Activated CD4-positive, alpha-beta memory T cell treated with anti-CD3 and anti-CD28 coated beads, Interleukin-2, amount 10 ng/mL, durations not matched to agents 7 days and 5 days (primary cell): ENCODE data around the gene PTPN12. TPM values are rescaled to one million over a fixed set of nuclear protein-coding genes. Genes with fewer than 3 reads are reported as not detected.
A peak's percentile ranks its signal among the peaks of the same experiment; 100 is the strongest.
"Not testable (repeated sequence)": the region's sequence is repeated elsewhere in the genome, so short reads cannot be mapped to it uniquely, and the experiment has no call there.

Experiments
- CTCF ChIA-PET: fragments of 350-600 bp; sonication (Branson Sonifier 250); formaldehyde crosslinking; loops from one replicate; lab custom pipeline; 2021; ENCODE audit warnings: antibody characterized with exemption, inconsistent platforms; lab: Charles Lee
- POLR2A ChIA-PET: fragments of 350-600 bp; sonication (Branson Sonifier 250); formaldehyde crosslinking; loops from one replicate; lab custom pipeline; 2021; ENCODE audit warnings: antibody characterized with exemption; lab: Charles Lee
- DNase-seq: peaks from one replicate; pipeline ENCODE4 v3.0.0-alpha.2; 2020
- H3K27ac Mint-ChIP-seq: one replicate; pipeline ENCODE4 v1.8.0; 2021; ENCODE audit warnings: mild to moderate bottlenecking, mixed read lengths
- H3K27me3 Mint-ChIP-seq: one replicate; pipeline ENCODE4 v1.8.0; 2021; ENCODE audit warnings: mixed read lengths
- H3K36me3 Mint-ChIP-seq: one replicate; pipeline ENCODE4 v1.8.0; 2021; ENCODE audit warnings: low read depth, mixed read lengths
- H3K4me1 Mint-ChIP-seq: one replicate; pipeline ENCODE4 v1.8.0; 2021; ENCODE audit warnings: mixed read lengths
- H3K4me3 Mint-ChIP-seq: one replicate; pipeline ENCODE4 v1.8.0; 2021; ENCODE audit warnings: mild to moderate bottlenecking, mixed read lengths
- H3K9me3 Mint-ChIP-seq: one replicate; pipeline ENCODE4 v1.8.0; 2021; ENCODE audit warnings: mixed read lengths
- total RNA-seq, 2 experiments: library from RNA; stranded (reverse); gene quantifications; one replicate each; pipeline ENCODE4 v1.2.3, GENCODE V29; 2021

Gene PTPN12
- total RNA-seq, 2 experiments from 2014 or later = 21.4 to 22.0 TPM

DNA sequence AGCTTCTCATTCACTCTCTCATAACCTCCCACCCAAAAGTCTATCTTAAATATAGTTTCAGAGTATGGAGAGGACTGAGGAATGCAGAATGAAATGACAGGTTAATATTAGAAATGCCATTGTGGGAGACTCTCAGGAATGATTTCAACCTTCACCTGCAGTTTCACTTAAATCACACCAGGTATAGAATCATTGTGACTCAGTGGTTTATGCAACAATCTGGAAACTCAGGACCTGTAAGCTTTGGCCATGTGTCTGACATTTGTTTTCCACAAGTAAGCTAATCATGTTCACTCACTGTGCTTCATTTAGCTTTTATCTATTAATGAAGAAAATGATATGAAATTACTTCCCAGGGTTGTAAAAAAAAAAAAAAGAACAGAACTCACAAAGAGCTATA lies 8.7 kb upstream of the PTPN12 start:
- ChIA-PET POLR2A (no interaction called here), CTCF (interaction anchor here (0.7 to 1.1 kb wide), 2 partner anchors 10 to 296 kb away, joined by 5 read pairs; no protein-coding TSS in a partner anchor)
- Mint-ChIP-seq H3K27ac (no peak overlapping the region), H3K9me3 (no peaks in the 10 kb centered on the region), H3K36me3 (no peaks in the 10 kb centered on the region), H3K27me3 (peaks cover 8% of the 10 kb centered on the region), H3K4me1 (peaks cover 3% of the 10 kb centered on the region), H3K4me3 (no peak overlapping the region)
- no peak for DNase-seq

- peaks cover 3% of the 10 kb centered on the region for H3K4me1 Mint-ChIP-seq
Observed at GRCh38 chr7:77529279-77529678, 7.8 kb upstream of the PTPN12 start.

DNA sequence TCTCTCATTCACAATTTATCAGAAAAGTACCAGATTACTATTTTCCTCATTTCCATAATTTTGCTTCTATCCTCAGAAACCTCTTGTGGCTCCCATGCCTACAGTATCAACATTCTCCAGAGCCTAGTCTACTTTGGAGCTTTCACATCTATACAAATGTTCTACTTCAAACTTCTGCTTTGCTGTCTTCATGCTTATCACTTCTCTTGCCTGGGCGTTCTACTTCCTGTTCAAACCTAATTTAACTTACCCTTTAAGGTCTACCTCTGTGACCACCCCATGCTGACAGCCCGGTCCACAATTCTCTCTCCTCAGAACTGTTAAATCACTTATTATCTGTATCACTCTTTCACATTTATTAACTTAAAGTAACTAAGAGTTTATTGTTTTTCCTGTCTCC lies 6.1 kb upstream of the PTPN12 start:
- ChIA-PET POLR2A (no interaction called here), CTCF (no interaction called here)
- DNase-seq = no peak
- Mint-ChIP-seq H3K27me3 (peaks cover 2% of the 10 kb centered on the region), H3K36me3 (no peaks in the 10 kb centered on the region), H3K4me1 (peaks cover 5% of the 10 kb centered on the region), H3K27ac (no peak overlapping the region), H3K9me3 (no peaks in the 10 kb centered on the region), H3K4me3 (no peak overlapping the region)

More at GRCh38 chr7:77529279-77529678, 7.8 kb upstream of the PTPN12 start:
- ChIA-PET POLR2A (no interaction called here), CTCF (interaction anchor here (1.1 kb wide), 1 partner anchor 11 kb away, joined by 5 read pairs; no protein-coding TSS in a partner anchor)
- Mint-ChIP-seq H3K9me3 (no peaks in the 10 kb centered on the region), H3K27me3 (peaks cover 7% of the 10 kb centered on the region), H3K4me3 (no peak overlapping the region), H3K27ac (no peak overlapping the region), H3K36me3 (no peaks in the 10 kb centered on the region)
- no peak for DNase-seq

DNA sequence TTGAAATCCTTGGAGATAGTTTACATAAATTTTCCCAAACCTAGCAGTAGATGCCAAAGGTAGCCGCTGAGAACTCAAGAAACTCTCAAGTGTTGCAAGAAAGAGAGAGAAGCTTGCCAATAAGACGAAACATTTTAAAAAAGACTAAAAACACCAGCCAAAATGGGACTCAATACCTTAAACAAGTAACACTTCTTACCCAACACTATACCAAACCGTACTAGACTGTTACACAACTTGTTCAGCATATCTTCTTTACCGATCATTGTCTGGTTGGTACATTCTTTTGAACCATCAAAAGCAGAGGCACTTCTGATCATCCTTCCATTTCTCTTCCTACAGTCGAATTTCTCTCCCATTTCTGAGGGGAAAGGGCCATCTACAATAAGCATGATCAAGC lies 4.8 kb upstream of the PTPN12 start:
- H3K27ac Mint-ChIP-seq = no peak overlapping the region

GRCh38 chr7:77532732-77533131 lies 4.4 kb upstream of the PTPN12 start:
- H3K36me3 Mint-ChIP-seq, H3K9me3 Mint-ChIP-seq, H3K27me3 Mint-ChIP-seq, H3K4me3 Mint-ChIP-seq, POLR2A ChIA-PET, H3K4me1 Mint-ChIP-seq, H3K27ac Mint-ChIP-seq, DNase-seq, CTCF ChIA-PET: not testable (repeated sequence)

More for the DNA sequence above, 4.8 kb upstream of the PTPN12 start:
- H3K27me3 Mint-ChIP-seq = peaks cover 2% of the 10 kb centered on the region
- CTCF ChIA-PET = no interaction called here
- POLR2A ChIA-PET = no interaction called here
- H3K4me1 Mint-ChIP-seq = peaks cover 7% of the 10 kb centered on the region
- no peaks in the 10 kb centered on the region for H3K36me3 Mint-ChIP-seq
- H3K9me3 Mint-ChIP-seq = no peaks in the 10 kb centered on the region
- no peak overlapping the region for H3K4me3 Mint-ChIP-seq
- no peak for DNase-seq

DNA sequence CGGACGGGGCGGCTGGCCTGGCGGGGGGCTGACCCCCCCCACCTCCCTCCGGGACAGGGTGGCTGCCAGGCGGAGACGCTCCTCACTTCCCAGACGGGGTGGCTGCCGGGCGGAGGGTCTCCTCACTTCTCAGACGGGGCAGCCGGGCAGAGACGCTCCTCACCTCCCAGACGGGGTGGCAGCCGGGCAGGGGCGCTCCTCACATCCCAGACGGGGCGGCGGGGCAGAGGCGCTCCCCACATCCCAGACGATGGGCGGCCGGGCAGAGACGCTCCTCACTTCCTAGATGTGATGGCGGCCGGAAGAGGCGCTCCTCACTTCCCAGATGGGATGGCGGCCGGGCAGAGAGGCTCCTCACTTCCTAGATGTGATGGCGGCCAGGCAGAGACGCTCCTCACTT lies 3.0 kb upstream of the PTPN12 start:
- H3K4me1 Mint-ChIP-seq = peaks cover 18% of the 10 kb centered on the region
- H3K27me3 Mint-ChIP-seq, H3K4me3 Mint-ChIP-seq, CTCF ChIA-PET, H3K27ac Mint-ChIP-seq, POLR2A ChIA-PET, H3K36me3 Mint-ChIP-seq, H3K9me3 Mint-ChIP-seq, DNase-seq: not testable (repeated sequence)

DNA sequence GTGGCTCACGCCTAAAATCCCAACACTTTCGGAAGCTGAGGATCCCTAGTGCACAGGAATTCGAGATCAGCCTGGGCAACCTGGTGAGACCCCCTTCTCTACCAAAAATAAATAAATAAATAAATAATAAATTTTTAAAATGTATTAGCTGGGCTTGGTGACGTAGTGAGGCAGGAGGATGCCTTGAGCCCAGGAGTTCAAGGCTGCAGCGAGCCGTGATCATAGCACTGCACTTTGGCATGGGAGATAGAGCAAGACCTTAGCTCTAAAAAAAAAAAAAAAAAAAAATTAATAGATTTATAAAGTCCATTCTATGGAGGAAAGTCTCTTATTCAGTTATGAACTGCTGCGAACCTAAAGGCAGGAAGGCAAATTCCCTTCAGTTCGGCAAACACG lies 1.1 kb upstream of the PTPN12 start:
- no peaks in the 10 kb centered on the region for H3K9me3 Mint-ChIP-seq
- H3K36me3 Mint-ChIP-seq = no peaks in the 10 kb centered on the region
- H3K4me1 Mint-ChIP-seq = peaks cover 17% of the 10 kb centered on the region
- peak overlapping the region; percentile 84 for H3K27ac Mint-ChIP-seq
- CTCF ChIA-PET = interaction anchor here (0.5 to 0.9 kb wide), 2 partner anchors 22 to 162 kb away, joined by 3 read pairs; no protein-coding TSS in a partner anchor
- H3K4me3 Mint-ChIP-seq = peak overlapping the region; percentile 97
- H3K27me3 Mint-ChIP-seq = peaks cover 6% of the 10 kb centered on the region
- DNase-seq = no peak
- POLR2A ChIA-PET = interaction anchor here (1.1 to 1.8 kb wide), 2 partner anchors 21 to 184 kb away, joined by 3 to 6 read pairs; no protein-coding TSS in a partner anchor

DNA sequence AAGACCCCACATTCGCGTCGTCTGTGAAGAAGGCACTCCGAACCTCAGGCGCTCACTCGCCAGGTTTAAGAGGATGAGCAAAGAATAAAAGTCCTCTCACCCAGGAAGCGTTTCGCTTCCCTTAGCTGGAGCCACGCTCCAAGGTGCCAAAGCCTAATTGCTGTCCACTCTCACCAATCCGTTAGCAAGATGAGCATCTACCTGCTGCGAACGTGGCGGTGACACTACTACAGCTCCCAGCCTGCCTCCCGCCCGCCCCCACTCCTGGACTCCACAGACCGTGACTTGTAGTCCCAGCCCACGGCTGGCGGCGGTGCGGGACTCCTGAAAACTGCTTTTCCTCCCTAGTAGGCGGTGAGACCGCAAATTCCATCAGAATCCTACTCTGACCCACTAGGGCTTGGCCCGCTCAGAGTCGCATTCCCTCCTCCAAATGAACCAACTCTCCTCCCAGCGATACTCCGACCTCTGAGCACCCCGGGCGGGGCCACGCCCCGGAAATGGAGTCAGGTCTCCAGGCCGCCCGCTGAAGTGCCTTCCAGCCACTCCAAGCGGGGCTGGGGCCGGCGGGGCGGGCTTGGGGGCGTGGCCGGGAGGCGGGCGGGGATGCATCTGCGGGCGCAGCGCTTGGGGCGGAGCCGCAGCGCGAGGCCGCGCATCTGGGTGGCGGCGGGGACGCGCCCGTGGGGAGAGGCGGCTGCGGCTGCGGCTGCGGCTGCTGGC lies 521 bp upstream of the PTPN12 start:
- no peaks in the 10 kb centered on the region for H3K36me3 Mint-ChIP-seq
- peak overlapping the region; percentile 84 for H3K27ac Mint-ChIP-seq
- no peaks in the 10 kb centered on the region for H3K9me3 Mint-ChIP-seq
- ChIA-PET CTCF (interaction anchor here (0.5 to 0.9 kb wide), 2 partner anchors 21 to 162 kb away, joined by 3 read pairs; no protein-coding TSS in a partner anchor), POLR2A (interaction anchor here (1.1 to 1.8 kb wide), 2 partner anchors 20 to 184 kb away, joined by 3 to 6 read pairs; no protein-coding TSS in a partner anchor)
- H3K4me1 Mint-ChIP-seq = peaks cover 15% of the 10 kb centered on the region
- peak; percentile 97 for DNase-seq
- peaks cover 6% of the 10 kb centered on the region for H3K27me3 Mint-ChIP-seq
- H3K4me3 Mint-ChIP-seq = peak overlapping the region; percentile 97

DNA sequence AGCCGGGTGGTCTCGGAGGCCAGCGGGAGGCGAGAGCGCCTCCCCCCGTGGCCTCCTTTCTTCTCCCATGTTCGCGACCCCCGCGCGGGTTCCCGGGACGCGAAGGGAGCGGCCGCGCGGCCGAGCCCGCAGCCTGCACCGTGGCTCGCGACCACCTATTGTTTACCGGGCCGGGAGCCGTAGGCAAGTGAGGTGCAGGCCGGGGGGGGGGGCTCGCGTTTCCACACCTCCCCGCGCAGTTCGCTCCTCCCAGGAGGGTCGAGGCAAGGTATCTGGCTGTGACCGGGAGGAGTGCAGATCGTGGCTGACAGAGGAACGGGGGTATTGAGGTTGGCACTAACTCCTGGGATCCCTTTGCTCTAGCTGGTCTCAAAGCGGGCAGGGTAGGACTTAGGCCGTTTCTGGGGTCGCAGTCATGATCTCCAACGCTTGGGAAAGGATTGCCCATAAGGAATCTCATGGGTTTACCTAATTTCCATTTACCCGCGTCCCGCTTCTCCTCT lies 734 bp downstream of the PTPN12 start:
- Mint-ChIP-seq H3K4me1 (peaks cover 19% of the 10 kb centered on the region), H3K36me3 (no peaks in the 10 kb centered on the region), H3K27ac (no peak overlapping the region), H3K4me3 (peak overlapping the region; percentile 85), H3K27me3 (peaks cover 6% of the 10 kb centered on the region), H3K9me3 (no peaks in the 10 kb centered on the region)
- peak; percentile 28 for DNase-seq
- ChIA-PET POLR2A (interaction anchor here (1.8 kb wide), 1 partner anchor 186 kb away, joined by 6 read pairs; no protein-coding TSS in a partner anchor), CTCF (no interaction called here)

DNA sequence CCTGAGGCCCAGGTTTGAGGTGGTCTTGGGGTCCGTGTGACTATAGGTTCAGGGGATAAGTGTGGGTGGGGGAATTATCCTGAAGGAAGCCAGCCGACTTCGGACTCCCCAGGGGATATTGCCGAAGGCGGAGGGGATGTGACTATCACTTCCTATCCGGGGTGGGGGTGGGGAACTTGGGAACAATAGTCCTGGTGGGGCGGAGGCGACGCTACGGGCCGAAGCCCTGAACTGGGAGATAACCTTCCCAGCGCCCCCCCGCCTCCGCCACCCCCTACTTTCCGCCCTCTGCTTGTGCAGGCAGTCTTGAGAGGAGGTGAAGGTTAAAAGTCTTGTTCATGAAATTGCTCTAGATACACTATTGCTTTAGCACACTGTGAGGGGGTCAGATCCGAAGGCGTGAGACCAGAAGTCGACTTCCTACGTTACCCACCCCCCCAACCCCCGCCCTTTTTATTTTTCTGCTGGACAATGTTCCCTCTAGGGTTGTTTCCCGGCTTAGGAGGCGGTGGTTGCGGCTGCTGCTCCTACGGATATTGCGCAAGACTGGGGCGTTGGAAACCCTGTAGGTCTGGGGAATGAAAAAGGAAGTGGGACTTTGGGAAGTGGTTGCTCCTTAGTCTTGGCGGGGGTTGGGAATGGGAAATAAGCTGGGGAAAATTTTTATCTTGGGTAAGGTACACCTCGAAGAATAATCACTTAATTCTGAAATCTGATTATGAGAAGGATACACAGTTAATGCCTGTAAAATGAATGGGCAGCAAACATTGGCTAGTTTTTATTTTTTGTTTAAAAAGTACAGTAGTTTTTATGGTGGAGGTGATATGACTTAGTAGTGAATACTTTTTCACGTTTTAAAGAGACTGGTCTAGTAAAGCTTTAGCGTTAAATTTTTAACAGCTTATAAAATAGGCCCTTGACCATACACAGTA lies 1.5 kb downstream of the PTPN12 start:
- H3K36me3 Mint-ChIP-seq = no peaks in the 10 kb centered on the region
- H3K4me3 Mint-ChIP-seq = peak overlapping the region; percentile 85
- peaks cover 19% of the 10 kb centered on the region for H3K4me1 Mint-ChIP-seq
- H3K9me3 Mint-ChIP-seq = no peaks in the 10 kb centered on the region
- CTCF ChIA-PET = no interaction called here
- peaks cover 6% of the 10 kb centered on the region for H3K27me3 Mint-ChIP-seq
- H3K27ac Mint-ChIP-seq = no peak overlapping the region
- no peak for DNase-seq
- POLR2A ChIA-PET = no interaction called here

DNA sequence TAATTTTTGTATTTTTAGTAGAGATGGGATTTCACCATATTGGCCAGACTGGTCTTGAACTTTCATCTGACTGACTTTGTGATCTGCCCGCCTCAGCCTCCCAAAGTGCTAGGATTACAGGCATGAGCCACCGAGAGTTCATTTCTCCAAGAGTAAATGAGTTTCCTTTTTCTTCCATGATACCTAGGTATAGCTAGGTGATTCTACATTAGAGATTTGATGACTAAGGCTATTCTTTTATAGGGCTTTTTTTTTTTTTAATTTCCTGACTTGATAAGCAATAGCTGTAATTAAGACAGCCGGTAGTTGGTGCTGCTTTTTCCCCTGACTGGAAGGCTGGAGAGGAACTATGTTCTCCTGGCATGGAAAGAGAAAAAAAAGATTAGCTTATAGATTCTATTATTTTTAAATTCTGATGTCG lies 3.3 kb downstream of the PTPN12 start:
- no peaks in the 10 kb centered on the region for H3K9me3 Mint-ChIP-seq
- no peak overlapping the region for H3K4me3 Mint-ChIP-seq
- H3K27me3 Mint-ChIP-seq = peaks cover 6% of the 10 kb centered on the region
- no peaks in the 10 kb centered on the region for H3K36me3 Mint-ChIP-seq
- CTCF ChIA-PET = no interaction called here
- H3K4me1 Mint-ChIP-seq = peaks cover 25% of the 10 kb centered on the region
- POLR2A ChIA-PET = interaction anchor here (0.6 kb wide), 1 partner anchor 156 kb away, joined by 3 read pairs; the partner anchor contains the start of gene RSBN1L
- no peak for DNase-seq
- H3K27ac Mint-ChIP-seq = no peak overlapping the region

DNA sequence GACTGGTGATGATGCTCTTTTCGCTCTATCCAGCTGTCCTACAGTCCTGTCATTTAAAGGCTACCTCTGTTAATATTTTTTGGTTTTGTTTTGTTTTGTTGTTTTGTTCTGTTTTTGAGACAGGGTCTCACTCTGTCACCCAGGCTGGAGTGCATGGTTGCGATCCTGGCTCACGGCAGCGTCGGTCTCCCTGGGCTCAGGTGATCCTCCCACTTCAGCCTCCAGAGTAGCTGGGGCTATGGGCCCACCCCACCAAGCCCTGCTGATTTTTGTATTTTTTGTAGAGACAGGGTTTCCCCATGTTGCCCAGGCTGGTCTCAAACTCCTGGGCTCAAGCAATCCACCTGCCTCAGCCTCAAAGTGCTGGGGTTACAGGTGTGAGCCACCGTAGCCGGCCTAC lies 3.9 kb downstream of the PTPN12 start:
- H3K27me3 Mint-ChIP-seq, H3K27ac Mint-ChIP-seq, H3K4me3 Mint-ChIP-seq, H3K9me3 Mint-ChIP-seq, DNase-seq, H3K36me3 Mint-ChIP-seq, CTCF ChIA-PET: not testable (repeated sequence)
- peaks cover 24% of the 10 kb centered on the region for H3K4me1 Mint-ChIP-seq
- POLR2A ChIA-PET = interaction anchor here (0.6 kb wide), 1 partner anchor 155 kb away, joined by 3 read pairs; the partner anchor contains the start of gene RSBN1L
